Body of pancreas (tissue), 4 donors: ENCODE data around the gene ESRRG.

Experiments
- CTCF ChIP-seq, 7 experiments: fragments of 450-650 bp in 4 of 7; fragments of 200-600 bp in 3 of 7; sonication (generic) in 3 of 7; IDR thresholded peaks; one replicate each; pipeline ENCODE4 v1.5.1; 2016 to 2019; ENCODE audit warnings: antibody characterized with exemption in 7 of 7
- POLR2A ChIP-seq, 3 donors: fragments of 450-650 bp; IDR thresholded peaks; one replicate each; pipeline ENCODE4 v1.6.1; 2016; ENCODE audit warnings: antibody characterized with exemption in 3 of 3, mild to moderate bottlenecking in 2 of 3

DNA sequence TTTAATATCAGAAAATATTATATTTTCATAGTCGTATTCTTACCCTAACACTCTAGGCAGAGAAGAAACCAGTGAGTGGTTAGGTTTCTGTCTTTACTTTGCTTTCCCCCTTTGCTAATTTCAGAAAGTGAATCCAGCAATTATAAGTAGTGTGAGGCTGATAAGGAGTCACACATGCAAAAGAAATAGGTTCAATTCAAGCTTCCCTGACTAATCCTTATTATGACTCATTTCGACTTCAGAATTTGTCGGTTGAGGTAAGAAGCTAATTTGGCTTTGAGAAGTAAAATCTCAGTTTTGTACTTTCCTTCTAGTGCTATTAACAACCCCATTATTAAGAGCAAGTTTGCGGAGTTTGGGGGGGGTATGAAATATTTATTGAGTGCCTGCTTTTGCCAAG lies 22.4 kb downstream of the ESRRG start:
- TF ChIP-seq POLR2A (IDR thresholded peaks at IDR 0.05) (no peak), CTCF (IDR thresholded peaks at IDR 0.05) (no peak)
